Measurements from ENCODE around the gene SLC35E1.

The SLC35E1 gene

DNA sequence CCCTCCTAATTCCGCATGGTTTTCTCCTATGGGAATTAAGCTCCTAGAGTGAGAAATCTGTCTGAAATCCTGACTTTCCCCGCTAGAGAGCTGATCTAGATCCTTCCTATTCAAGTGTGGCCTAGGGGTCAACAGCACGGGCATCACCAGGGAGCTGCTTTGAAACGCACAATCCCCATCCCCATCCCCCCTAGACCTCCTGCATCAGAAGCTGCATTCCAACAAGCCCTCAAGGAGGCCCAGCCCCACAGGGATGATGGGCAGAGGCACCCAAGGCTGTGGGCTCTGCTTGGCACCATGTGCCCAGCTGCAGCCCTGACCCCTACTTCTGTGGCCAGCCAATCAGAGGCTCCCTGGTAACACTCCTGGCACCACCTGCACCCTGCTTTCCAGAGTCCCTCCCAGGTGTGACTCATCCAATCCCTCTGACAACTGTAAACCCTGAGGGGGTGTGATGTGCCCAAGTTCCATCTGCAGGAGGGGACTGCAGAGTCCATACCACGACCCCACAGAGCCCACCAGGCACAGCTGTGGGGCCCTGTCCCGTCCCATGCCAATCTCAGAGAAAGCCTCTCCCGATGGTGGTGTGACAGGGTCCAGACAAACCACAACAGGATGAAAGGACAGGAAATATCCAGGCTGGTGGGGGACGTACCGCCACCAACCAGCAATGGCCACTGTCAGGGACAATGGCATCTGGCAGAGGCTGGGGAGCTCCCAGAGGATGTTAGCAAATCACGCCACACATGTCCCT is 19.8 kb upstream of the SLC35E1 start:
- ATAC-seq (ENCODE audit: insufficient read depth, low read depth), result no peak
- Histone ChIP-seq H3K79me2 (ENCODE audit: insufficient read depth, low read length) (peaks cover 95% of the 10 kb centered on the region), H3K27me3 (ENCODE audit: insufficient read depth, low read length, poor library complexity) (no peaks in the 10 kb centered on the region), H3K4me1 (ENCODE audit: insufficient read depth, low read length) (peaks cover 63% of the 10 kb centered on the region), H2AFZ (ENCODE audit: low read depth, low read length) (no peak overlapping the region), H4K20me1 (ENCODE audit: insufficient read depth, low read length) (peaks cover 91% of the 10 kb centered on the region), H3K9me3 (ENCODE audit: insufficient read depth, low read length, severe bottlenecking) (no peaks in the 10 kb centered on the region), H3K4me2 (ENCODE audit: insufficient read depth, low read length) (no peak overlapping the region), H3K27ac (ENCODE audit: low read length) (peak overlapping the region; percentile 19; the same call in 1 of the 2 replicates), H3K36me3 (ENCODE audit: insufficient read depth, low read length) (0 out of 2 replicates have a peak, but pooled peaks cover under 1% of the 10 kb centered on the region), H3K4me3 (ENCODE audit: low read depth in 1 of 2, low read length in 2 of 2) (no peak overlapping the region), H3K9ac (ENCODE audit: low read depth, low read length) (no peak overlapping the region)
- DNase-seq, result no peak
- no peak for TF ChIP-seq EZH2 (IDR thresholded peaks at IDR 0.05; ENCODE audit: borderline replicate concordance, low read depth, low read length, severe bottlenecking)
- TF ChIP-seq, protein P1, sequence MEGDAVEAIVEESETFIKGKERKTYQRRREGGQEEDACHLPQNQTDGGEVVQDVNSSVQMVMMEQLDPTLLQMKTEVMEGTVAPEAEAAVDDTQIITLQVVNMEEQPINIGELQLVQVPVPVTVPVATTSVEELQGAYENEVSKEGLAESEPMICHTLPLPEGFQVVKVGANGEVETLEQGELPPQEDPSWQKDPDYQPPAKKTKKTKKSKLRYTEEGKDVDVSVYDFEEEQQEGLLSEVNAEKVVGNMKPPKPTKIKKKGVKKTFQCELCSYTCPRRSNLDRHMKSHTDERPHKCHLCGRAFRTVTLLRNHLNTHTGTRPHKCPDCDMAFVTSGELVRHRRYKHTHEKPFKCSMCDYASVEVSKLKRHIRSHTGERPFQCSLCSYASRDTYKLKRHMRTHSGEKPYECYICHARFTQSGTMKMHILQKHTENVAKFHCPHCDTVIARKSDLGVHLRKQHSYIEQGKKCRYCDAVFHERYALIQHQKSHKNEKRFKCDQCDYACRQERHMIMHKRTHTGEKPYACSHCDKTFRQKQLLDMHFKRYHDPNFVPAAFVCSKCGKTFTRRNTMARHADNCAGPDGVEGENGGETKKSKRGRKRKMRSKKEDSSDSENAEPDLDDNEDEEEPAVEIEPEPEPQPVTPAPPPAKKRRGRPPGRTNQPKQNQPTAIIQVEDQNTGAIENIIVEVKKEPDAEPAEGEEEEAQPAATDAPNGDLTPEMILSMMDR (IDR thresholded peaks at IDR 0.05; ENCODE audit: borderline replicate concordance, extremely low read depth, low read length, poor library complexity, severe bottlenecking), result no peak

DNA sequence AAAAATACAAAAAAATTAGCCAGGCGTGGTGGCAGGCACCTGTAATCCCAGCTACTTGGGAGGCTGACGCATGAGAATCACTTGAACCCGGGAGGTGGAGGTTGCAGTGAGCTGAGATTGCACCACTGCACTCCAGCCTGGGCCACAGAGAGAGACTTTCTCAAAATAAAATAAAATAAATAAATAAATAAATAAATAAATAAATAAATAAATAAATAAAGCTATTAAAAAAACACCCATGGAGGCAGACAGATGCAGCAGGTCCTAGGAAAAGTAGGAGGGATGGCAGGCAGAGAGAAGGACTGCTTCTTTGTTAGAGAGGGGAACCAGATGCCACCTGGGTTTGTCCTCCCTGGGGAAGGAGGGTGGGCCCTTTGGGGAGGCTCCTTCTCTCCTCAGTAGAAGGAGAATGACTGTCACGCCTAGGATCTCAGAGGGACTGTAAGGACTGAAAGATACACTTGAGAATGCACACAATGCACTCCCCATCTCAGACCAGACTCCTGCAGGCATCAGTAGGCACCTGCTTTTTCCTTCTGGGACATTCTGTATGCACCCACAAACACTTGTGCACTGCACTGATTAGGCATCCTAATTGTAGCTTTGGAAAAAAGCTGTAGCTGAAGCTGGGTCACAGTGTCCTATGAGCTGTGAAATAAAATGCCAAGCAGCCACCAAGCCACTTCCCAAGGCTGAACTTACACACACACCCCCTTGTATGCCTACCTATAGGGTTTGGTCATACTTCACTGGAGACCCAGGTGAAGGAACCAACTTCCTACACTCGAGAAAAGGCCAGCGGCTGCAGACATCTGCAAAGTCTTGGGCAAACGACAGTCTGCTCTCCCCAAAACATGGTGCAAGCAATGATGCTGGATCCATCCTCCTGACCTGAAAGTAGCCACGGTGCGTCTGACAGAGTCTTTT is 18.9 kb upstream of the SLC35E1 start:
- peaks cover 89% of the 10 kb centered on the region for H4K20me1 ChIP-seq (ENCODE audit: insufficient read depth, low read length)

DNA sequence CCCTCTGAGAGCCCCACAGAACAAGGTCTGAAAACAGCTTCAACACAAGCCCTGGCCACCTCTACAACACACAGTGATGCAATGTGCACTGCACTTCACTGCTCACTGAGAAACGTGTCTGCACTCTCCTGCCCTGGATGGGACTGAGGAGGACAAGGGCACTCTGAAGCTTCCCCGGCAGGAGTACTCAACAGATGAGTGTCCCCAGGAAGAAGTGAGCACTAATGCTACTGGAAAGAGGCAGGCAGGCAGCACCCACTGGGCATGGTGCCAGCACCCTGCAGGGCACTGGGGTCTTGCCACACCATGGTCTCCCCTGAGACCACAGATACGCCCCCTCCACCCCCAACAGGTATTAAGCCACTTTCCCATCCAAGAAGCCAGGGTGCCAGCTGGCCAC is 17.7 kb upstream of the SLC35E1 start:
- ATAC-seq (ENCODE audit: insufficient read depth, low read depth) (no peak), DNase-seq (peak; percentile 21)
- no peak overlapping the region for H3K4me2 ChIP-seq (ENCODE audit: insufficient read depth, low read length)
- TF ChIP-seq EZH2 (IDR thresholded peaks at IDR 0.05; ENCODE audit: borderline replicate concordance, low read depth, low read length, severe bottlenecking), result no peak
- no peak overlapping the region for H3K9ac ChIP-seq (ENCODE audit: low read depth, low read length)
- peaks cover 86% of the 10 kb centered on the region for H4K20me1 ChIP-seq (ENCODE audit: insufficient read depth, low read length)
- H3K27ac ChIP-seq (ENCODE audit: low read length), result peak overlapping the region; percentile 43
- H3K9me3 ChIP-seq (ENCODE audit: insufficient read depth, low read length, severe bottlenecking), result no peaks in the 10 kb centered on the region
- H3K4me1 ChIP-seq (ENCODE audit: insufficient read depth, low read length), result peaks cover 77% of the 10 kb centered on the region
- no peaks in the 10 kb centered on the region for H3K36me3 ChIP-seq (ENCODE audit: insufficient read depth, low read length)
- H3K27me3 ChIP-seq (ENCODE audit: insufficient read depth, low read length, poor library complexity), result no peaks in the 10 kb centered on the region
- no peak overlapping the region for H3K4me3 ChIP-seq (ENCODE audit: low read depth in 1 of 2, low read length in 2 of 2)
- peaks cover 95% of the 10 kb centered on the region for H3K79me2 ChIP-seq (ENCODE audit: insufficient read depth, low read length)
- H2AFZ ChIP-seq (ENCODE audit: low read depth, low read length), result no peak overlapping the region

More for the DNA sequence above, 18.9 kb upstream of the SLC35E1 start:
- H3K79me2 ChIP-seq (ENCODE audit: insufficient read depth, low read length), result peaks cover 95% of the 10 kb centered on the region
- no peaks in the 10 kb centered on the region for H3K9me3 ChIP-seq (ENCODE audit: insufficient read depth, low read length, severe bottlenecking)
- H3K4me3 ChIP-seq (ENCODE audit: low read depth in 1 of 2, low read length in 2 of 2), result no peak overlapping the region
- peaks cover 71% of the 10 kb centered on the region for H3K4me1 ChIP-seq (ENCODE audit: insufficient read depth, low read length)
- H2AFZ ChIP-seq (ENCODE audit: low read depth, low read length), result no peak overlapping the region
- no peak overlapping the region for H3K4me2 ChIP-seq (ENCODE audit: insufficient read depth, low read length)
- H3K27ac ChIP-seq (ENCODE audit: low read length), result no peak overlapping the region
- TF ChIP-seq, protein P1 (IDR thresholded peaks at IDR 0.05; ENCODE audit: borderline replicate concordance, extremely low read depth, low read length, poor library complexity, severe bottlenecking), result no peak
- no peak for TF ChIP-seq EZH2 (IDR thresholded peaks at IDR 0.05; ENCODE audit: borderline replicate concordance, low read depth, low read length, severe bottlenecking)
- no peaks in the 10 kb centered on the region for H3K36me3 ChIP-seq (ENCODE audit: insufficient read depth, low read length)
- H3K9ac ChIP-seq (ENCODE audit: low read depth, low read length), result no peak overlapping the region
- DNase-seq (no peak), ATAC-seq (ENCODE audit: insufficient read depth, low read depth) (no peak)
- no peaks in the 10 kb centered on the region for H3K27me3 ChIP-seq (ENCODE audit: insufficient read depth, low read length, poor library complexity)

Data from DND-41 (cell line).